ENCODE data around the gene MSH3.
"Not testable (repeated sequence)": the region's sequence is repeated elsewhere in the genome, so short reads cannot be mapped to it uniquely, and the experiment has no call there.

The MSH3 gene

DNA sequence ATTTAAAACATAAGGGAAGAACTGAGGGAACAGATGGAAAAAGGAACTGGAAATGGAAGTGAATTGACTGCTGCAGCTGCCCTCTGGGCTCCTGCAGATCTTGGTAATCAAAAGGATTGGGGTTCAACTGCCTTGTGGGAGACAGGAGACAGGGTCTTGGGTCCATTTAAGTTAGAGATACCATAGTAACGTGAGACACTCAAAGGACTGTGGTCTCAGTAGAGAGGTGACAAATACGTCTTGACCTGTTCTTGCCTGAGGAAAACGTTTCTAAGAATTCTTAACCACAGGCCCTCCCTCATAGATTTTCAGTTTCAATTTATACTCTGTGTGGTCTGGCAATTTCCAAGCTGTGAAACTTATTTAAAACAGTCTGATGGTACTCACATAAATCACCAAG is 101.2 kb downstream of the MSH3 start:
- DNase-seq (ENCODE audit: low read depth) = no peak

DNA sequence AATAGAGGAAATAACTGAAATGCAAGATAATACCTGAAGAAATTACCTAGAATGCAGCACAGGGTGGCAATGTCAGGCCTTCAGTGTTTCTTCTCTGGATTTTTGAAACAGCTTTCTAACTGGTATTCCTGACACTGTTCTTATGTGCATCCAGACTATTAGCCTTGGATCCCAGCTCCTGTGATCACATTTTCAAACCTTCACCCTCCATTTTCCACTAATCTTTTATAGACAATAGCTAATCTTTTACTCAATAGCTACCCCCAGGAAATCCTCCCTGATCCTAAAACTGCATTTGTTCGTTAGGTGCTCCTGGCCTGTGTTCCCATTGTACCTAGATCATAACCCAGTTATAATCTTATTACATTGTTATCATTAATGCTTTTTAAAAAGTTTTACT is 101.8 kb downstream of the MSH3 start:
- no peak for DNase-seq (ENCODE audit: low read depth)

DNA sequence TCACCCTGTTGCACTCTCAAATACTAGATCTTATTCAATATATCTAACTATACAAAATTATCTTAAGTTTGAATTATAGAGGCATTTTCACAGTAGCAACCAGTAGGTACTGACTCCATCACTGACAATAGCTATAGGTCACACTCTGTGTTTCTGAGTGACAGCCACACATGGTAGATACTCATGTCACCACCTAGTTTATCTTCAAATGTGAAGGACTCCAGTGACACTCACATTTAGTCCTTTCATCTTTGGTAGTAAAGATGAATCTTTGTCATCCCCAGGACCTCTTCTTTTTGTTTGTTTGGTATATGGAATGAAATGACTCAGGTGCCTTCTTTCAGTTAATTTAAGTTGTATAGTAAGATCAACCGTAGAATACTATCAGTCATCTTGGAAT is 102.8 kb downstream of the MSH3 start:
- DNase-seq (ENCODE audit: low read depth) = no peak

DNA sequence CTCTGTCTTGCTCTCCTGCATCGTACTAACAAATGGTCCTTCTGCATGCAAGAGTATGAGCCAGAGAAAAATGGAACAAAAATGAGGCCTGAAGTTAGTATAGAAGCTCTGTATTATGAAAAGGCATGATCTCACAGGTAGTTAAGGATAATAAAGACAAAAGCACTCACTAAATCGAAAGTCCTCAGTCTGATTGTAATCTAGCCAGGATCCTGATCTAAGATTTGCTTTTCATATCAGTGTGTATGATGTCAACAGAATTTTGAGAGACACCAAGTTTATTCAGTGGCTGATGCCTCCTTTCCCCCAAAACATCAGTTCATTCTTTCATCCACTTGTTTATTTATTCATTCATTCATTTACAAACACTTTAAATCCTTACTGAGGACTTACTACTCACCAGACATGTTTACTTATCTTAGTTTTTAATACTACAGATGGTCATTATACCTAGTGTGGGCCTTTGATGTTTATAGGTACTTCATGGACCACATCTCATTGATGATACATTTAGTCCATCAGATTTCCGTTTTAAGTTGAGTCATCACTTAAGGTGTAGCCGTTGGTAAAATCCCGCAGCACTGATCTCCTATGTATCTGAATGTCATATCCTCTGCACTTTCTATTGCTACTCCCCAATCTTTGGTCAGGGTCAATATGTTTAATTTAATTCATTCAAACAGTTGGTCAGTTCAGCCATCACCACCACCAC is 105.6 kb downstream of the MSH3 start:
- DNase-seq (ENCODE audit: low read depth) = no peak

DNA sequence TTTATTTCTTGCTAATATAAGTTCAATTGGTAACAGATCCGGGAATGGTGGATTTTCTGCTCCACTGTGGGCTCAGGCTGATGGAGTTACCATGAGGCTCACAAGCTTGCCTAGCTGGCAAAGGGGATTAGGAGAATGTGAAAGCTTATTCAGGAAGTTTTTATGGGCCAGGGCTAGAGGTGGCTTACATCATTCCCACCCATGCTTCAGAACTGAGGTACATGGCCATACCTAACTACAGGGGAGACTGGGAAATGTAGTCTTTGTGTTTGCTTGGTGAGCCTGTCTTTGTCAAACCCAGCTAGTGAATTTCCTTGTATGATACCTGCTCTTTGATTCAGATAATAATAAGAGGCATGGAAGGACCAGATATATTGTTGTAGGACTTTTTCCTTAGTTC is 106.2 kb downstream of the MSH3 start:
- DNase-seq (ENCODE audit: low read depth) = no peak

GRCh38 chr5:80761176-80761575 is 106.7 kb downstream of the MSH3 start:
- no peak for DNase-seq (ENCODE audit: low read depth)

- DNase-seq (ENCODE audit: low read depth) = no peak
Measured at GRCh38 chr5:80761966-80762365, 107.5 kb downstream of the MSH3 start.

DNA sequence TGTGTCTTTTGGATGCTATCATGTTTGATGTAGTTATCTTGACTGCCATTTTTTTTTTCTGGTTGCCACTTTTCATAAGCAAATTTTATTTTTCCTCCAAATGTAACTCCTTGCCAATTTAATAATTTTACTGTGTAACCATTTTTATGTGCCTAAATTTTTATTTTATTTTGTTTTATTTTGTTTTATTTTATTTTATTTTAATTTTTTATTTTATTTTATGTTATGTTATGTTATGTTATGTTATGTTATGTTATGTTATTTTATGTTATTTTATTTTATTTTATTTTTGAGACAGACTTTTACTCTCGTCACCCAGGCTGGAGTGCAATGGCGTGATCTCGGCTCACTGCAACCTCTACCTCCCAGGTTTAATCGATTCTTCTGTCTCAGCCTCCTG is 108.1 kb downstream of the MSH3 start:
- DNase-seq (ENCODE audit: low read depth) = no peak

GRCh38 chr5:80763211-80763610 is 108.8 kb downstream of the MSH3 start:
- no peak for DNase-seq (ENCODE audit: low read depth)

DNA sequence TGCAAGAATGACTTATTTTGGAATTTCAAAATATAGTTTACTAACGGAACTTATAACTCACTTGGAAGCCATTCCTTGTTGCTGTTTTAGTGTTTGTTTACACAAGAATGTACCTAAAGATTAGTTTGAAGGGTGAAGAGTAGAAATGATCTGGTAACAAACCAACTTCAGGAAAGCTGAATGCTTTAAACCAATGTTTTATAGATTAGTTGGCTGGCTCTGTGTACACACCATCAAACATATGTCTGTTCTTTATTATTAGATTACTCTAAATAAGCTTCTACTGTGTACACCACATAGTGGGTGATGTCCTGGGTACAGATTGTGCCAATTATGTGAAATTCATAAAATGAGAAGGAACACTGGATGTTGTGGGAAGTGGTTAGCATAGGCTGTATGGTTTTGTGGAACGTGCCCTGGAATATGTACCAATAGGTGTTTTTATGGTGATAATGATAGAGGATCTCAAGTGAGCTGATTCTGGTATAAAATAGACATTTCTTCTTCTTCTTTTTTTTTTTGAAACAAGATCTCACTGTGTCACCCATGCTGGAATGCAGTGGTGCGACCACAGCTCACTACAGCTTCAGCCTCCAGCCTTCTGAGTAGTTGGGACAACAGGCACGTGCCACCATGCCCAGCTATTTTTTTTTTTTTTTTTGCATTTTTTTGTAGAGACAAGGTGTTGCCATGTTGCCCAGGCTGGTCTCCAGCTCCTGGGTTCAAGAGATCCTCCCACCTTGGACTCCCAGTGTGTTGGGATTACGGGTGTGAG is 109.6 kb downstream of the MSH3 start:
- DNase-seq (ENCODE audit: low read depth) = no peak

DNA sequence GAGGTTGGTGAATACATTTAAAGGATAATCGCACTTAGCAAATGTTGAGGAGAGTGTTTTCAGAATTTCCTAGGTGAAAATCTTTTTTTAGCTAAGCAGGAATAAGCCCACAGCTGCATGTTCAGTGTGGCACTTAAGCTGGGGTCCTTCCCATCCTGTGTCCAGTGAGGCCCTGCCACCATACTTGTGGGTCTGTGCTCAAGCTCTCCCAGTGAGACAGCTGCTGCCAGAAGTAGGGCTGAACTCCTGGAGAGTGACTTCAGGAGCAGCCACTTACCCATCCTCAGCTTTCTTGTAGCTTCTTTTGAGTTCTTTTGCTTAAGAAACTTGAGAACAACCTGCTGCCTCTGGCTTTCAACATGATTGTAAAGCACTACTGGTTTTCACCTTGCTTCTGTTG is 110.3 kb downstream of the MSH3 start:
- no peak for DNase-seq (ENCODE audit: low read depth)

DNA sequence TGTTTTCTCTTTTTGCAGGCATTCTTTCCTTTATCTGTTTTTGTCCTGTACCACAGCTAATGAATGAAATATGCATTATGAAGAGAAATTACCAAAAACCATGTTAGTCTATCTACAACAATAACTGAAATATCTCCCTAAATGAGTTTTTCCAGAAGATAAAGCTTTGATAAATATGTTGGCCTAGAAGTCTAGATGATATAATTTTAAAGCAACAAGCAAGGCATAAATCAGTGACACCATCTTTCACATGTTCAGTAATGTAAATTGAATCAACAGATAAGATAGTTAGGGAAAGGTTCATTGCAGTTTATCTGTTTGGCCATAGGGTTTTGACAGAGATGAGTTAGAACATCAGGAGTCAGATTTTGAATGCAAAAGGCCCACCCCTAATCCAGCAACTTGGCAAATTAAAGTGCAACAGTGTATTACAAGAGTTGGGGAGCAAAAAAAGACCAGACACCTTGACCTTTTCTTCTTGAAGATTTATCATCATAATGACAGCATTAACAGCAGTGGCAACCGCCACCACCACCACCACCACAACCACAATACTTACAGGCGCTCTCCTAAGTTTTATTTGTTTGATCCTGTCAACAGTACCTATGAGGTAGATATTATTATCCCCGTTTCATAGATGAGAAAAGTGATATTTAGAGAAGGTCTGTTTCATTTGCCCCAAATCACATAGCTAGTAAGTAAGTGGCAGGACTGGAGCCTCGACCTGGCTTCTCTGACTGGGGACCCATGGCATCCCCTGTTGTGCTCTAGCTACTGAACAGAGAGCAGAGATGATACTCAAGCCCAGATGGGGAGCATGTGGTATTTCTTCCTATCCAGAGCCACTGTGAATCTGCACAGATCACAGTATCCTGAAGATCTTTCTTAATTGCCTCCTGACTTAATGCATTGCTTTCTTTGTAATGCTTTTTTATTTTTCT is 123.2 kb downstream of the MSH3 start:
- DNase-seq (ENCODE audit: low read depth) = no peak

DNA sequence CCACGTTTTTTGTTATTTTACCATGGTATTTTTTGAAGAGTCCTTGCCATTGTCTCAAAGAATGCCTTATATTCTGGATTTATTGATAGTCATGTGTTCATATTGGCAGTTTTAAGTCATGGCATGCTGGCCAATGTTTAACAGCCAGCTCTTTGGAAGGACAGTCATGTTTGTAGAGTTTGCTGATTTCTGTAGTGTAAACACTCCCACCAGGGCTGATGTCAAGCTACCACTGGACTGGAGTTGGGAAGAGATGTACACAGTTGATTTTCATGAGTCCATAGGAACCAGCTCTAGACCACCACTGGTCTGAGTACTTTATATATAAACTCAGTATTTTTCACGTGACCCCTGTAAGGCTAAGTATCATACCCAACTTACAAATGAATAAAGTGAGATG is 125.6 kb downstream of the MSH3 start:
- no peak for DNase-seq (ENCODE audit: low read depth)

- DNase-seq (ENCODE audit: low read depth) = no peak
Measured at GRCh38 chr5:80780761-80781285, 126.4 kb downstream of the MSH3 start.

- DNase-seq (ENCODE audit: low read depth) = no peak
Measured at GRCh38 chr5:80781356-80781755, 126.9 kb downstream of the MSH3 start.

GRCh38 chr5:80782626-80783025 is 128.2 kb downstream of the MSH3 start:
- DNase-seq (ENCODE audit: low read depth) = no peak

DNA sequence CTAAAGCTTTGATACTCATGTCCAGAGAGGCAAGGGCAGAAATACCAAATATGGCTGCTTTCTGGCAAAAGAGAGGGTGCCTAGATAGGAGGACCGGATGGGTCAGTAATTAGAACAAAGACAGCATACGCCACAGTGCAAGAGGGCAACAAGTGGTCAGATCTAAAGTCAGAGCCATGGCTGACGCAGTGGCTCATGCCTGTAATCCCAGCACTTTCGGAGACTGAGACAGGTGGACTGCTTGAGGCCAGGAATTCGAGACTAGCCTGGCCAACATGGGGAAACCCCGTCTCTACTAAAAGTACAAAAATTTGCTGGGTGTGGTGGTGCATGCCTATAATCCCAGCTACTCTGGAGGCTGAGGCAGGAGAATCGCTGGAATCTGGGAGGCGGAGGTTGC is 129.3 kb downstream of the MSH3 start:
- DNase-seq (ENCODE audit: low read depth) = not testable (repeated sequence)

GRCh38 chr5:80784451-80784850 is 130.0 kb downstream of the MSH3 start:
- DNase-seq (ENCODE audit: low read depth) = no peak

GRCh38 chr5:80789319-80790016 is 135.0 kb downstream of the MSH3 start:
- not testable (repeated sequence) for DNase-seq (ENCODE audit: low read depth)

- DNase-seq (ENCODE audit: low read depth) = no peak
Measured at GRCh38 chr5:80790698-80791097, 136.2 kb downstream of the MSH3 start.

DNA sequence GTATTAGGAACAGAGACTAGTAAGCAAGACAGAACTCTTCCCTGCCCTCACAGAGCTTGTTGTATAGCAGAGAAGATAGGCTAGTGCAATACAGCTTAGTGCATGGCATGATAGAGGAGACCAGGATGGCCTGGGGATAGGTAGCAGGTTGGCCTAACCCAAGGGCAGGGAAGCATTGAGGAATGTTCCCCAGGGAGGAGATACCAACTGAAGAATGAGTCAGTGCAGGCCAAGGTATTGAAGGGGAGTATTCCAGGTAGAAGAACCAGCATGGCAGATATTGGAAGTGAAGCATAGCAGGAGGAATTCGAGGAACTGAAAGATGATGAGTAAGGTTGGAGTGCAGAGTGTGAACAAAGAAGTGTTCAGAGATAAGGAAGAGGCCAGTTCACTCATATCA is 138.9 kb downstream of the MSH3 start:
- no peak for DNase-seq (ENCODE audit: low read depth)

- DNase-seq (ENCODE audit: low read depth) = no peak
Measured at GRCh38 chr5:80796846-80797245, 142.4 kb downstream of the MSH3 start.

Data from stromal cell of bone marrow (primary cell).